Stimulated activated effector memory CD8-positive, alpha-beta T cell treated with anti-CD3 and anti-CD28 coated beads, Interleukin-12 subunit alpha, Interleukin-12 subunit beta, amount 100 ng/mL, for 72 hours (primary cell): Measurements from ENCODE around the gene SMCO4.
A peak's percentile ranks its signal among the peaks of the same experiment; 100 is the strongest.
"Not testable (repeated sequence)": the region's sequence is repeated elsewhere in the genome, so short reads cannot be mapped to it uniquely, and the experiment has no call there.

Source experiments
- ATAC-seq: fragments of 150-1000 bp; cut with Tn5 transposase; 2 replicates; pipeline ENCODE4 v1.10.0; 2021
- DNase-seq, 2 donors: peaks; one replicate each; pipeline ENCODE4 v3.0.0; 2021 to 2022; ENCODE audit warnings: low spot score in 2 of 2
- H3K27ac Mint-ChIP-seq: one replicate; pipeline ENCODE4 v1.8.0; 2022; ENCODE audit warnings: mild to moderate bottlenecking, mixed read lengths
- H3K36me3 Mint-ChIP-seq: one replicate; pipeline ENCODE4 v1.8.0; 2022; ENCODE audit warnings: mild to moderate bottlenecking, mixed read lengths
- H3K4me1 Mint-ChIP-seq: one replicate; pipeline ENCODE4 v1.8.0; 2022; ENCODE audit warnings: mixed read lengths
- H3K4me3 Mint-ChIP-seq: one replicate; pipeline ENCODE4 v1.8.0; 2022; ENCODE audit warnings: mild to moderate bottlenecking, mixed read lengths
- H3K9me3 Mint-ChIP-seq: one replicate; pipeline ENCODE4 v1.8.0; 2022; ENCODE audit warnings: mixed read lengths

Gene SMCO4

GRCh38 chr11:93458286-93458685, 84.9 kb downstream of the SMCO4 start:
- H3K27ac Mint-ChIP-seq, result no peak overlapping the region
- H3K36me3 Mint-ChIP-seq, result no peaks in the 10 kb centered on the region
- H3K4me3 Mint-ChIP-seq, result no peak overlapping the region
- H3K4me1 Mint-ChIP-seq, result no peaks in the 10 kb centered on the region
- no peaks in the 10 kb centered on the region for H3K9me3 Mint-ChIP-seq
- no peak for ATAC-seq
- no peak for DNase-seq

GRCh38 chr11:93444617-93445073, 98.5 kb downstream of the SMCO4 start:
- H3K36me3 Mint-ChIP-seq, result no peaks in the 10 kb centered on the region
- H3K4me3 Mint-ChIP-seq, result no peak overlapping the region
- peaks cover 11% of the 10 kb centered on the region for H3K9me3 Mint-ChIP-seq
- no peak overlapping the region for H3K27ac Mint-ChIP-seq
- H3K4me1 Mint-ChIP-seq, result no peaks in the 10 kb centered on the region
- DNase-seq (no peak), ATAC-seq (peak; percentile 67)

GRCh38 chr11:93443232-93443631, 100.0 kb downstream of the SMCO4 start:
- not testable (repeated sequence) for H3K4me1 Mint-ChIP-seq, ATAC-seq, DNase-seq, H3K27ac Mint-ChIP-seq, H3K4me3 Mint-ChIP-seq, H3K36me3 Mint-ChIP-seq
- H3K9me3 Mint-ChIP-seq, result peaks cover 11% of the 10 kb centered on the region

GRCh38 chr11:93432247-93432646, 110.9 kb downstream of the SMCO4 start:
- ATAC-seq (no peak), DNase-seq (no peak)
- Mint-ChIP-seq H3K36me3 (no peaks in the 10 kb centered on the region), H3K27ac (no peak overlapping the region), H3K4me3 (no peak overlapping the region), H3K4me1 (no peaks in the 10 kb centered on the region), H3K9me3 (no peaks in the 10 kb centered on the region)
